ENCODE measurements around the gene NHP2. TPM values are rescaled to one million over a fixed set of nuclear protein-coding genes. Genes with fewer than 3 reads are reported as not detected.
A peak's percentile ranks its signal among the peaks of the same experiment; 100 is the strongest.

The NHP2 gene
- total RNA-seq, 1 experiment from 2014 or later, result 263 TPM

DNA sequence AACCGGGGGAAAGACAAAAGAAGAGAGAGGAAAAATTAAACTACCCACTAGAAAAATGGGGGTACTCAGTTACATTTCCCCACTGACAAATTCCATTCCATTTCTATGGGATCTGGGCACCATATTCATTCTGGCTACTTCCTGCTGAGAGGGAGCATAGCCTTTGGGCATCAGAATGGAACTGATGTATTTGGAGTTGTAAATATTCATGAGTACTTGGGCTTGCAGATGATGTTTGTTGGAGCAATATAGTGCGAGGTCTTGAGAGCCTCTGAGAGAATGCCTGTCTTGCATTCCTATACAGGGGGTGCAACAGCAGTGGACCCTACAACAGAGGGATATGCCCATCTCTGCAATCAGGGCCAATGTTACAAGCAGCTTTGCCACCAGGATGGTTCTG is 16.8 kb upstream of the NHP2 start:
- POLR2A ChIA-PET, result no interaction called here
- TF ChIP-seq, protein P1, sequence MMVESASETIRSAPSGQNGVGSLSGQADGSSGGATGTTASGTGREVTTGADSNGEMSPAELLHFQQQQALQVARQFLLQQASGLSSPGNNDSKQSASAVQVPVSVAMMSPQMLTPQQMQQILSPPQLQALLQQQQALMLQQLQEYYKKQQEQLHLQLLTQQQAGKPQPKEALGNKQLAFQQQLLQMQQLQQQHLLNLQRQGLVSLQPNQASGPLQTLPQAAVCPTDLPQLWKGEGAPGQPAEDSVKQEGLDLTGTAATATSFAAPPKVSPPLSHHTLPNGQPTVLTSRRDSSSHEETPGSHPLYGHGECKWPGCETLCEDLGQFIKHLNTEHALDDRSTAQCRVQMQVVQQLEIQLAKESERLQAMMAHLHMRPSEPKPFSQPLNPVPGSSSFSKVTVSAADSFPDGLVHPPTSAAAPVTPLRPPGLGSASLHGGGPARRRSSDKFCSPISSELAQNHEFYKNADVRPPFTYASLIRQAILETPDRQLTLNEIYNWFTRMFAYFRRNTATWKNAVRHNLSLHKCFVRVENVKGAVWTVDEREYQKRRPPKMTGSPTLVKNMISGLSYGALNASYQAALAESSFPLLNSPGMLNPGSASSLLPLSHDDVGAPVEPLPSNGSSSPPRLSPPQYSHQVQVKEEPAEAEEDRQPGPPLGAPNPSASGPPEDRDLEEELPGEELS (CRISPR knock-in tag; IDR thresholded peaks at IDR 0.05), result no peak
- TF ChIP-seq MXD4 (CRISPR knock-in tag; IDR thresholded peaks at IDR 0.05; ENCODE audit: borderline replicate concordance), result no peak
- TF ChIP-seq, protein P2, sequence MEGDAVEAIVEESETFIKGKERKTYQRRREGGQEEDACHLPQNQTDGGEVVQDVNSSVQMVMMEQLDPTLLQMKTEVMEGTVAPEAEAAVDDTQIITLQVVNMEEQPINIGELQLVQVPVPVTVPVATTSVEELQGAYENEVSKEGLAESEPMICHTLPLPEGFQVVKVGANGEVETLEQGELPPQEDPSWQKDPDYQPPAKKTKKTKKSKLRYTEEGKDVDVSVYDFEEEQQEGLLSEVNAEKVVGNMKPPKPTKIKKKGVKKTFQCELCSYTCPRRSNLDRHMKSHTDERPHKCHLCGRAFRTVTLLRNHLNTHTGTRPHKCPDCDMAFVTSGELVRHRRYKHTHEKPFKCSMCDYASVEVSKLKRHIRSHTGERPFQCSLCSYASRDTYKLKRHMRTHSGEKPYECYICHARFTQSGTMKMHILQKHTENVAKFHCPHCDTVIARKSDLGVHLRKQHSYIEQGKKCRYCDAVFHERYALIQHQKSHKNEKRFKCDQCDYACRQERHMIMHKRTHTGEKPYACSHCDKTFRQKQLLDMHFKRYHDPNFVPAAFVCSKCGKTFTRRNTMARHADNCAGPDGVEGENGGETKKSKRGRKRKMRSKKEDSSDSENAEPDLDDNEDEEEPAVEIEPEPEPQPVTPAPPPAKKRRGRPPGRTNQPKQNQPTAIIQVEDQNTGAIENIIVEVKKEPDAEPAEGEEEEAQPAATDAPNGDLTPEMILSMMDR (IDR thresholded peaks at IDR 0.05), result no peak
- Mint-ChIP-seq H3K36me3 (no peaks in the 10 kb centered on the region), H3K27ac (no peak overlapping the region), H3K4me3 (no peak overlapping the region), H3K27me3 (ENCODE audit: low read depth) (no peaks in the 10 kb centered on the region; the same call in 1 of the 2 replicates), H3K9me3 (no peaks in the 10 kb centered on the region), H3K4me1 (peaks cover 21% of the 10 kb centered on the region)
- CTCF ChIA-PET, result interaction anchor here (1.0 kb wide), 1 partner anchor 95 kb away, joined by 4 read pairs; no protein-coding TSS in a partner anchor
- ATAC-seq, result no peak
- no peak for DNase-seq (ENCODE audit: low spot score)

DNA sequence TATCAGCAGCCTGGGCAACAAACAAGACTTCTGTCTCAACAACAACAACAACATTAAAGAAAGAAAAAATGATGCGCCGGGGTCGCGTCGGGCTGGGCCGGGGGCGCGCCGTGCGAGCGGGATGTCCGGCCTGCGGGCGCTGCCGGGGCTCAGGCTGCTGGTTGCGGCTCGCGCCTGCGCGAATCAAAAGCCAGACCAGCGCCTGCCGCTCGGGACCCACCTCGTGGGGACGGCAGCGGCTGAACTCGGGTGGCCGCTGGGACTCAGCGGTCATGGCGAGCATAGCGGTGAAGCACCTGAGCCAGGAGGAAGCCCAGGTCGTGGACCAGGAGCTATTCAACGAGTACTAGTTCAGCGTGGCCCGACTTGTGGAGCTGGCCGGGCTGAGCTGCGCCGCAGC is 11.9 kb upstream of the NHP2 start:
- ATAC-seq (no peak), DNase-seq (ENCODE audit: low spot score) (no peak)
- ChIA-PET CTCF (interaction anchor here (1.3 to 1.7 kb wide), 2 partner anchors 15 to 90 kb away, joined by 5 to 9 read pairs; no protein-coding TSS in a partner anchor), POLR2A (no interaction called here)
- Mint-ChIP-seq H3K36me3 (no peaks in the 10 kb centered on the region), H3K4me3 (no peak overlapping the region), H3K4me1 (peaks cover 25% of the 10 kb centered on the region), H3K9me3 (no peaks in the 10 kb centered on the region), H3K27me3 (ENCODE audit: low read depth) (peaks cover 20% of the 10 kb centered on the region), H3K27ac (no peak overlapping the region)
- TF ChIP-seq, protein P3, sequence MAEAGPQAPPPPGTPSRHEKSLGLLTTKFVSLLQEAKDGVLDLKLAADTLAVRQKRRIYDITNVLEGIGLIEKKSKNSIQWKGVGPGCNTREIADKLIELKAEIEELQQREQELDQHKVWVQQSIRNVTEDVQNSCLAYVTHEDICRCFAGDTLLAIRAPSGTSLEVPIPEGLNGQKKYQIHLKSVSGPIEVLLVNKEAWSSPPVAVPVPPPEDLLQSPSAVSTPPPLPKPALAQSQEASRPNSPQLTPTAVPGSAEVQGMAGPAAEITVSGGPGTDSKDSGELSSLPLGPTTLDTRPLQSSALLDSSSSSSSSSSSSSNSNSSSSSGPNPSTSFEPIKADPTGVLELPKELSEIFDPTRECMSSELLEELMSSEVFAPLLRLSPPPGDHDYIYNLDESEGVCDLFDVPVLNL (CRISPR knock-in tag; IDR thresholded peaks at IDR 0.05; ENCODE audit: borderline replicate concordance, low read depth), result no peak
- TF ChIP-seq NFATC4 (CRISPR knock-in tag; IDR thresholded peaks at IDR 0.05), result no peak

DNA sequence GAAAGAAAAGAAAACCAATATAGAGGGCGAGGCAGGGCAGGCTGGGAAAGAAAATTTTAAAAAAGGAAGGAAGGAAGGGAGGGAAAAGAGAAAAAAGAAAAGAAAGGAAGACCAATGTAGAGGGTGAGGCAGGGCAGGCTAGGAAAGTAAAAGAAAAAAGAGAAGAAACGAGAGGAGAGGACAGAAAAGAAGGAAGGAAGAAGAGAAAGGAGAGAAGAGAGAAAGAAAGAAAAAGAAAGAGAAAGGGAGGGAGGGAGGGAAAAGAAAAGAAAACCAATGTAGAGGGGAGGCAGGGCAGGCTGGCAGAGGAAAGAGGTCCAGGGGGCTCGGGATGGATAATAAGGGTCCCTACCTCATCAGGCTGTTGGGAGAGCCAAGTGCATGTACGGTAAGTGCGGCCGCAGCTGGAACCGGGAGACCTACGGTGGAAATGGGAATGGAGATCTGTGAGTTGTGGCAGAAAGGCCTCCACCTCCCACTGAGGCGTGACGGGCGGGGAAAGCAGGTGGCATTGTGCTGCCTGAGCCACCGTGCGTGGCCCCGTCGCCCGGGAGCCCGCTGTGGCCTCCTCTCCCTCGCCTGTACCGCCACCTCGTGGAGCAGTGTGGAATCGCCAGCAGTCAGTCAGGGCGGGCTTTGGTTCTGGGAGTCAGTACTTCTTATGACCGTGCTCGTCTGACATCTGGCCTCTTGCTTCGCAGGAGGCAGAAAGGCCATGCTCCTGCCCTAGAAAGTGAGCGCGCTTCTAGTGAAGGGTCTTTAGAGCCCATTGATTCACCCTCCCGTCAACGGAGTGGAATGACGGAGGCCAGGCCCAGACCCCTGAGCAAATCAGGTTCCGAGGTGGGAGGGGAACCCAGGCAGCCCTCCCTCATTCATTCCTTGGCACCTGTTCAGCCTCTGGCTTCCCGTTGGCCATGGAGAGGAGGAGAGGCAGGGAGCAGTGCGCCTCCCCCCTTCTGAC is 10.4 kb upstream of the NHP2 start:
- Mint-ChIP-seq H3K36me3 (no peaks in the 10 kb centered on the region), H3K4me3 (peak overlapping the region; percentile 62), H3K4me1 (peaks cover 10% of the 10 kb centered on the region), H3K9me3 (no peaks in the 10 kb centered on the region), H3K27ac (peak overlapping the region; percentile 10), H3K27me3 (ENCODE audit: low read depth) (peaks cover 20% of the 10 kb centered on the region)
- ChIA-PET CTCF (interaction anchor here (0.6 to 0.9 kb wide), 4 partner anchors 11 to 427 kb away, joined by 3 to 4 read pairs (median 4); partner anchors contain the start of gene NHP2), POLR2A (no interaction called here)
- peak; percentile 97 for DNase-seq (ENCODE audit: low spot score)
- peak; percentile 90 for ATAC-seq
- TF ChIP-seq JUN (CRISPR knock-in tag; IDR thresholded peaks at IDR 0.05) (no peak), SP1 (CRISPR knock-in tag; conservative IDR thresholded peaks at IDR 0.05) (0 out of 2 replicates have a peak, but pooled peaks have one; percentile 27), CBFB (CRISPR knock-in tag; IDR thresholded peaks at IDR 0.05; ENCODE audit: low read depth) (no peak), SMAD3 (CRISPR knock-in tag; IDR thresholded peaks at IDR 0.05; ENCODE audit: borderline replicate concordance) (no peak)
- TF ChIP-seq, protein P4, sequence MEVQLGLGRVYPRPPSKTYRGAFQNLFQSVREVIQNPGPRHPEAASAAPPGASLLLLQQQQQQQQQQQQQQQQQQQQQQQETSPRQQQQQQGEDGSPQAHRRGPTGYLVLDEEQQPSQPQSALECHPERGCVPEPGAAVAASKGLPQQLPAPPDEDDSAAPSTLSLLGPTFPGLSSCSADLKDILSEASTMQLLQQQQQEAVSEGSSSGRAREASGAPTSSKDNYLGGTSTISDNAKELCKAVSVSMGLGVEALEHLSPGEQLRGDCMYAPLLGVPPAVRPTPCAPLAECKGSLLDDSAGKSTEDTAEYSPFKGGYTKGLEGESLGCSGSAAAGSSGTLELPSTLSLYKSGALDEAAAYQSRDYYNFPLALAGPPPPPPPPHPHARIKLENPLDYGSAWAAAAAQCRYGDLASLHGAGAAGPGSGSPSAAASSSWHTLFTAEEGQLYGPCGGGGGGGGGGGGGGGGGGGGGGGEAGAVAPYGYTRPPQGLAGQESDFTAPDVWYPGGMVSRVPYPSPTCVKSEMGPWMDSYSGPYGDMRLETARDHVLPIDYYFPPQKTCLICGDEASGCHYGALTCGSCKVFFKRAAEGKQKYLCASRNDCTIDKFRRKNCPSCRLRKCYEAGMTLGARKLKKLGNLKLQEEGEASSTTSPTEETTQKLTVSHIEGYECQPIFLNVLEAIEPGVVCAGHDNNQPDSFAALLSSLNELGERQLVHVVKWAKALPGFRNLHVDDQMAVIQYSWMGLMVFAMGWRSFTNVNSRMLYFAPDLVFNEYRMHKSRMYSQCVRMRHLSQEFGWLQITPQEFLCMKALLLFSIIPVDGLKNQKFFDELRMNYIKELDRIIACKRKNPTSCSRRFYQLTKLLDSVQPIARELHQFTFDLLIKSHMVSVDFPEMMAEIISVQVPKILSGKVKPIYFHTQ (CRISPR knock-in tag; IDR thresholded peaks at IDR 0.05), result no peak
- TF ChIP-seq, protein P1 (CRISPR knock-in tag; IDR thresholded peaks at IDR 0.05), result no peak
- TF ChIP-seq, protein P5, sequence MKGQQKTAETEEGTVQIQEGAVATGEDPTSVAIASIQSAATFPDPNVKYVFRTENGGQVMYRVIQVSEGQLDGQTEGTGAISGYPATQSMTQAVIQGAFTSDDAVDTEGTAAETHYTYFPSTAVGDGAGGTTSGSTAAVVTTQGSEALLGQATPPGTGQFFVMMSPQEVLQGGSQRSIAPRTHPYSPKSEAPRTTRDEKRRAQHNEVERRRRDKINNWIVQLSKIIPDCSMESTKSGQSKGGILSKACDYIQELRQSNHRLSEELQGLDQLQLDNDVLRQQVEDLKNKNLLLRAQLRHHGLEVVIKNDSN (CRISPR knock-in tag; IDR thresholded peaks at IDR 0.05), result no peak
- TF ChIP-seq, protein P6, sequence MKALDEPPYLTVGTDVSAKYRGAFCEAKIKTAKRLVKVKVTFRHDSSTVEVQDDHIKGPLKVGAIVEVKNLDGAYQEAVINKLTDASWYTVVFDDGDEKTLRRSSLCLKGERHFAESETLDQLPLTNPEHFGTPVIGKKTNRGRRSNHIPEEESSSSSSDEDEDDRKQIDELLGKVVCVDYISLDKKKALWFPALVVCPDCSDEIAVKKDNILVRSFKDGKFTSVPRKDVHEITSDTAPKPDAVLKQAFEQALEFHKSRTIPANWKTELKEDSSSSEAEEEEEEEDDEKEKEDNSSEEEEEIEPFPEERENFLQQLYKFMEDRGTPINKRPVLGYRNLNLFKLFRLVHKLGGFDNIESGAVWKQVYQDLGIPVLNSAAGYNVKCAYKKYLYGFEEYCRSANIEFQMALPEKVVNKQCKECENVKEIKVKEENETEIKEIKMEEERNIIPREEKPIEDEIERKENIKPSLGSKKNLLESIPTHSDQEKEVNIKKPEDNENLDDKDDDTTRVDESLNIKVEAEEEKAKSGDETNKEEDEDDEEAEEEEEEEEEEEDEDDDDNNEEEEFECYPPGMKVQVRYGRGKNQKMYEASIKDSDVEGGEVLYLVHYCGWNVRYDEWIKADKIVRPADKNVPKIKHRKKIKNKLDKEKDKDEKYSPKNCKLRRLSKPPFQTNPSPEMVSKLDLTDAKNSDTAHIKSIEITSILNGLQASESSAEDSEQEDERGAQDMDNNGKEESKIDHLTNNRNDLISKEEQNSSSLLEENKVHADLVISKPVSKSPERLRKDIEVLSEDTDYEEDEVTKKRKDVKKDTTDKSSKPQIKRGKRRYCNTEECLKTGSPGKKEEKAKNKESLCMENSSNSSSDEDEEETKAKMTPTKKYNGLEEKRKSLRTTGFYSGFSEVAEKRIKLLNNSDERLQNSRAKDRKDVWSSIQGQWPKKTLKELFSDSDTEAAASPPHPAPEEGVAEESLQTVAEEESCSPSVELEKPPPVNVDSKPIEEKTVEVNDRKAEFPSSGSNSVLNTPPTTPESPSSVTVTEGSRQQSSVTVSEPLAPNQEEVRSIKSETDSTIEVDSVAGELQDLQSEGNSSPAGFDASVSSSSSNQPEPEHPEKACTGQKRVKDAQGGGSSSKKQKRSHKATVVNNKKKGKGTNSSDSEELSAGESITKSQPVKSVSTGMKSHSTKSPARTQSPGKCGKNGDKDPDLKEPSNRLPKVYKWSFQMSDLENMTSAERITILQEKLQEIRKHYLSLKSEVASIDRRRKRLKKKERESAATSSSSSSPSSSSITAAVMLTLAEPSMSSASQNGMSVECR (CRISPR knock-in tag; IDR thresholded peaks at IDR 0.05; ENCODE audit: borderline replicate concordance), result 0 out of 2 replicates have a peak, but pooled peaks have one; percentile 23
